ENCODE results near the gene FCN2. TPM values are rescaled to one million over a fixed set of nuclear protein-coding genes. Genes with fewer than 3 reads are reported as not detected.
A peak's percentile ranks its signal among the peaks of the same experiment; 100 is the strongest.

Gene FCN2
- total and polyA plus RNA-seq, 9 of the 15 experiments (the other 6 are each of a cell fraction or from before 2014, with no cell fraction given), result not detected

GRCh38 chr9:134896834-134897583 is 16.4 kb downstream of the FCN2 start:
- ChIA-PET CTCF (ENCODE audit: low intra/inter-chr PET ratio) (interaction anchor here (0.7 kb wide), 1 partner anchor 19 kb away, joined by 3 read pairs; no protein-coding TSS in a partner anchor), POLR2A (interaction anchor here (0.6 kb wide), 1 partner anchor 26 kb away, joined by 3 read pairs; no protein-coding TSS in a partner anchor)
- DNase-seq (ENCODE audit: extremely low read depth in 1 of 4, low spot score in 3 of 4) (no peak), ATAC-seq (no peak), FAIRE-seq (no peak)
- WGBS (ENCODE audit: insufficient coverage, low coverage, missing lambda C conversion rate), result under 1% methylated on average over 14 of the region's 14 CpGs
- no peaks in the 10 kb centered on the region for H3K9me3 ChIP-seq (replicated peaks; ENCODE audit: control insufficient read depth, insufficient read depth, low read depth, low read length)
- H3K27me3 ChIP-seq (ENCODE audit: control insufficient read depth in 2 of 2, insufficient read depth in 2 of 2, low read length in 2 of 2), result peaks cover 0 to 5% of the 10 kb centered on the region in 2 experiments; a peak in 1 of 5 replicates
- H2AFZ ChIP-seq (ENCODE audit: low read depth, low read length), result no peak overlapping the region
- no peak overlapping the region for H3K9ac ChIP-seq (ENCODE audit: insufficient read depth in 1 of 2, low read depth in 2 of 2, low read length in 2 of 2)
- BruUV-seq (replicated peaks), result no TSS peak
- TF ChIP-seq NR0B1 (IDR thresholded peaks at IDR 0.05; ENCODE audit: partially characterized antibody), result no peak
- no peak for TF ChIP-seq ZNF232 (CRISPR knock-in tag; IDR thresholded peaks at IDR 0.05)
- TF ChIP-seq C11orf30 (IDR thresholded peaks at IDR 0.05; ENCODE audit: low read depth), result peak; percentile 35; the same call in 1 of the 2 replicates
- peak; percentile 70 for TF ChIP-seq ZNF316 (IDR thresholded peaks at IDR 0.05)
- TF ChIP-seq MAFF (IDR thresholded peaks at IDR 0.05; ENCODE audit: low read length), result peak; percentile 45; the same call in 1 of the 2 replicates
- peak; percentile 39; the same call in 1 of the 2 replicates for TF ChIP-seq MAFG (tag; conservative IDR thresholded peaks at IDR 0.05)
- no peaks in the 10 kb centered on the region for H3K36me3 ChIP-seq (ENCODE audit: control insufficient read depth, insufficient read depth, low read length)
- H3K4me2 ChIP-seq (ENCODE audit: insufficient read depth, low read length), result no peak overlapping the region
- no peak overlapping the region for H3K27ac ChIP-seq (ENCODE audit: extremely low read depth, low read depth, low read length)
- H3K4me3 ChIP-seq, result no peak overlapping the region
- H3K9me1 ChIP-seq (ENCODE audit: control insufficient read depth, insufficient read depth, low read length), result no peaks in the 10 kb centered on the region
- H3K4me1 ChIP-seq (replicated peaks in 1 of 2; ENCODE audit: control insufficient read depth in 2 of 2, insufficient read depth in 2 of 2, low read length in 2 of 2), result no peaks in the 10 kb centered on the region
- intact Hi-C loops (cut with micrococcal nuclease), result no loop called here
- H4K20me1 ChIP-seq (replicated peaks; ENCODE audit: control insufficient read depth, insufficient read depth, low read length), result no peaks in the 10 kb centered on the region
- in situ Hi-C loops (cut with MboI), result no loop called here
- no peaks in the 10 kb centered on the region for H3K79me2 ChIP-seq (ENCODE audit: control insufficient read depth, insufficient read depth, low read length)

Measured in K562 (cell line).